IPS-18a (cell line): ENCODE measurements around the gene POLN.

ENCODE experiments used
- H3K27ac ChIP-seq: one replicate; pipeline ENCODE4 v1.5.1; 2013; ENCODE audit warnings: low read length
- H3K27me3 ChIP-seq: one replicate; pipeline ENCODE4 v1.6.1; 2013; ENCODE audit warnings: mild to moderate bottlenecking, low read length; ENCODE audit not compliant: control insufficient read depth, insufficient read depth
- H3K36me3 ChIP-seq: one replicate; pipeline ENCODE4 v1.6.1; 2013; ENCODE audit warnings: low read depth, low read length; ENCODE audit not compliant: control insufficient read depth
- H3K4me1 ChIP-seq: one replicate; pipeline ENCODE4 v1.6.1; 2013; ENCODE audit warnings: low read depth, low read length; ENCODE audit not compliant: control insufficient read depth
- H3K4me3 ChIP-seq: one replicate; pipeline ENCODE4 v1.5.1; 2013; ENCODE audit warnings: low read length
- H3K9ac ChIP-seq: one replicate; pipeline ENCODE4 v1.6.1; 2013; ENCODE audit warnings: mild to moderate bottlenecking, low read length, moderate library complexity
- H3K9me3 ChIP-seq: one replicate; pipeline ENCODE4 v1.6.1; 2013; ENCODE audit warnings: low read depth, low read length; ENCODE audit not compliant: control insufficient read depth

Gene POLN

GRCh38 chr4:2101346-2102044, 140.4 kb downstream of the POLN start:
- H3K9me3 ChIP-seq, result no peaks in the 10 kb centered on the region
- no peak overlapping the region for H3K9ac ChIP-seq
- no peaks in the 10 kb centered on the region for H3K27me3 ChIP-seq
- H3K27ac ChIP-seq, result no peak overlapping the region
- H3K4me1 ChIP-seq, result no peaks in the 10 kb centered on the region
- H3K4me3 ChIP-seq, result no peak overlapping the region
- no peaks in the 10 kb centered on the region for H3K36me3 ChIP-seq

GRCh38 chr4:2096073-2096609, 145.8 kb downstream of the POLN start:
- no peak overlapping the region for H3K4me3 ChIP-seq
- no peaks in the 10 kb centered on the region for H3K36me3 ChIP-seq
- no peak overlapping the region for H3K27ac ChIP-seq
- H3K4me1 ChIP-seq, result no peaks in the 10 kb centered on the region
- no peak overlapping the region for H3K9ac ChIP-seq
- no peaks in the 10 kb centered on the region for H3K9me3 ChIP-seq
- H3K27me3 ChIP-seq, result no peaks in the 10 kb centered on the region

GRCh38 chr4:2095236-2096072, 146.5 kb downstream of the POLN start:
- H3K27me3 ChIP-seq, result no peaks in the 10 kb centered on the region
- no peaks in the 10 kb centered on the region for H3K36me3 ChIP-seq
- H3K9me3 ChIP-seq, result no peaks in the 10 kb centered on the region
- H3K9ac ChIP-seq, result no peak overlapping the region
- H3K27ac ChIP-seq, result no peak overlapping the region
- H3K4me3 ChIP-seq, result no peak overlapping the region
- H3K4me1 ChIP-seq, result no peaks in the 10 kb centered on the region

- no peak overlapping the region for H3K9ac ChIP-seq
- H3K27me3 ChIP-seq, result no peaks in the 10 kb centered on the region
- no peak overlapping the region for H3K4me3 ChIP-seq
- no peaks in the 10 kb centered on the region for H3K9me3 ChIP-seq
- no peaks in the 10 kb centered on the region for H3K4me1 ChIP-seq
- no peak overlapping the region for H3K27ac ChIP-seq
- no peaks in the 10 kb centered on the region for H3K36me3 ChIP-seq
Measured at GRCh38 chr4:2094545-2094944, 147.4 kb downstream of the POLN start.

- no peak overlapping the region for H3K4me3 ChIP-seq
- H3K27me3 ChIP-seq, result no peaks in the 10 kb centered on the region
Measured at GRCh38 chr4:2093265-2093664, 148.7 kb downstream of the POLN start.

GRCh38 chr4:2092669-2093053, 149.3 kb downstream of the POLN start:
- Histone ChIP-seq H3K4me1 (no peaks in the 10 kb centered on the region), H3K36me3 (no peaks in the 10 kb centered on the region), H3K27ac (no peak overlapping the region), H3K9ac (no peak overlapping the region), H3K27me3 (no peaks in the 10 kb centered on the region), H3K4me3 (no peak overlapping the region), H3K9me3 (no peaks in the 10 kb centered on the region)

More at GRCh38 chr4:2093265-2093664, 148.7 kb downstream of the POLN start:
- Histone ChIP-seq H3K27ac (no peak overlapping the region), H3K36me3 (no peaks in the 10 kb centered on the region), H3K9me3 (no peaks in the 10 kb centered on the region), H3K9ac (no peak overlapping the region), H3K4me1 (no peaks in the 10 kb centered on the region)

GRCh38 chr4:2091990-2092668, 149.8 kb downstream of the POLN start:
- H3K27me3 ChIP-seq, result no peaks in the 10 kb centered on the region
- no peak overlapping the region for H3K4me3 ChIP-seq
- H3K9ac ChIP-seq, result no peak overlapping the region
- no peaks in the 10 kb centered on the region for H3K9me3 ChIP-seq
- H3K36me3 ChIP-seq, result no peaks in the 10 kb centered on the region
- no peaks in the 10 kb centered on the region for H3K4me1 ChIP-seq
- no peak overlapping the region for H3K27ac ChIP-seq

- Histone ChIP-seq H3K9me3 (no peaks in the 10 kb centered on the region), H3K4me1 (no peaks in the 10 kb centered on the region)
Measured at GRCh38 chr4:2090642-2091041, 151.3 kb downstream of the POLN start.

GRCh38 chr4:2089222-2089621, 152.7 kb downstream of the POLN start:
- Histone ChIP-seq H3K4me1 (no peaks in the 10 kb centered on the region), H3K36me3 (no peaks in the 10 kb centered on the region), H3K27ac (no peak overlapping the region), H3K4me3 (no peak overlapping the region), H3K9me3 (no peaks in the 10 kb centered on the region), H3K9ac (no peak overlapping the region), H3K27me3 (no peaks in the 10 kb centered on the region)

More at GRCh38 chr4:2090642-2091041, 151.3 kb downstream of the POLN start:
- Histone ChIP-seq H3K27ac (no peak overlapping the region), H3K27me3 (no peaks in the 10 kb centered on the region), H3K4me3 (no peak overlapping the region), H3K9ac (no peak overlapping the region), H3K36me3 (no peaks in the 10 kb centered on the region)

- H3K4me1 ChIP-seq, result no peaks in the 10 kb centered on the region
- H3K9me3 ChIP-seq, result no peaks in the 10 kb centered on the region
- H3K4me3 ChIP-seq, result no peak overlapping the region
- H3K9ac ChIP-seq, result no peak overlapping the region
- no peak overlapping the region for H3K27ac ChIP-seq
- H3K36me3 ChIP-seq, result no peaks in the 10 kb centered on the region
- no peaks in the 10 kb centered on the region for H3K27me3 ChIP-seq
Measured at GRCh38 chr4:2087170-2087569, 154.8 kb downstream of the POLN start.

- H3K9me3 ChIP-seq, result no peaks in the 10 kb centered on the region
- no peak overlapping the region for H3K9ac ChIP-seq
- no peak overlapping the region for H3K4me3 ChIP-seq
- H3K36me3 ChIP-seq, result no peaks in the 10 kb centered on the region
- no peak overlapping the region for H3K27ac ChIP-seq
- H3K4me1 ChIP-seq, result no peaks in the 10 kb centered on the region
- H3K27me3 ChIP-seq, result no peaks in the 10 kb centered on the region
Measured at GRCh38 chr4:2085496-2085901, 156.4 kb downstream of the POLN start.
